Endodermal cell (in vitro differentiated cells): ENCODE data around the gene C7orf57. TPM values are rescaled to one million over a fixed set of nuclear protein-coding genes. Genes with fewer than 3 reads are reported as not detected.
A peak's percentile ranks its signal among the peaks of the same experiment; 100 is the strongest.
"Not testable (repeated sequence)": the region's sequence is repeated elsewhere in the genome, so short reads cannot be mapped to it uniquely, and the experiment has no call there.

ENCODE experiments used
- DNase-seq: peaks from one replicate; pipeline ENCODE4 v3.0.0-alpha.2; 2017
- H3K27ac ChIP-seq: 2 replicates; pipeline ENCODE4 v1.5.1; 2013; ENCODE audit warnings: mild to moderate bottlenecking, low read depth, low read length, moderate library complexity
- H3K27me3 ChIP-seq: 2 replicates; pipeline ENCODE4 v1.6.1; 2013; ENCODE audit warnings: mild to moderate bottlenecking, low read length, moderate library complexity; ENCODE audit not compliant: insufficient read depth, control insufficient read depth, poor library complexity, severe bottlenecking
- H3K36me3 ChIP-seq: 2 replicates; pipeline ENCODE4 v1.7.0; 2013; ENCODE audit warnings: mild to moderate bottlenecking, low read length, moderate library complexity; ENCODE audit not compliant: control insufficient read depth, insufficient read depth
- H3K4me1 ChIP-seq: one replicate; pipeline ENCODE4 v1.7.0; 2013; ENCODE audit warnings: low read length; ENCODE audit not compliant: control insufficient read depth, insufficient read depth
- H3K4me3 ChIP-seq: 2 replicates; pipeline ENCODE4 v1.5.1; 2013; ENCODE audit warnings: mild to moderate bottlenecking, low read length, moderate library complexity
- H3K9ac ChIP-seq: 2 replicates; pipeline ENCODE4 v1.6.1; 2013; ENCODE audit warnings: mild to moderate bottlenecking, low read length, moderate library complexity; ENCODE audit not compliant: poor library complexity, severe bottlenecking; ENCODE audit errors: extremely low read depth
- H3K9me3 ChIP-seq: 2 replicates; pipeline ENCODE4 v1.6.1; 2013; ENCODE audit warnings: mild to moderate bottlenecking, low read length, moderate library complexity; ENCODE audit not compliant: control insufficient read depth
- H3K27ac Mint-ChIP-seq: 2 replicates; pipeline ENCODE4 v1.8.0; 2020; ENCODE audit warnings: mixed read lengths
- H3K27me3 Mint-ChIP-seq: 2 replicates; pipeline ENCODE4 v1.8.0; 2021; ENCODE audit warnings: mild to moderate bottlenecking, mixed read lengths; ENCODE audit not compliant: insufficient read depth
- H3K36me3 Mint-ChIP-seq: 2 replicates; pipeline ENCODE4 v1.8.0; 2020; ENCODE audit warnings: low read depth, mixed read lengths
- H3K4me1 Mint-ChIP-seq: 2 replicates; pipeline ENCODE4 v1.8.0; 2020; ENCODE audit warnings: mixed read lengths
- H3K4me3 Mint-ChIP-seq: 2 replicates; pipeline ENCODE4 v1.8.0; 2020; ENCODE audit warnings: mild to moderate bottlenecking, moderate library complexity, mixed read lengths
- H3K9me3 Mint-ChIP-seq: 2 replicates; pipeline ENCODE4 v1.8.0; 2020; ENCODE audit warnings: mild to moderate bottlenecking, mixed read lengths
- CTCF ChIP-seq: fragments of 200-600 bp; sonication (generic); conservative IDR thresholded peaks from 2 replicates; pipeline ENCODE4 v1.5.0; 2021; ENCODE audit warnings: antibody characterized with exemption, mild to moderate bottlenecking
- WGBS, 2 experiments: methylation state at CpG; one replicate each; pipeline versions ENCODE4 v1.1.5 to v1.1.7; 2013; ENCODE audit warnings: missing lambda C conversion rate in 2 of 2, mixed read lengths in 1 of 2; ENCODE audit not compliant: insufficient coverage in 1 of 2, insufficient read length in 1 of 2; 5-methylcytosine and 5-hydroxymethylcytosine counted together
- total RNA-seq, 2 donors: library from RNA; stranded (reverse); fragmentation: NEBNext Ultra II Directional in 1 of 2; extraction: Animal tissue kit (Norgen Biotek cat#: 25700) in 1 of 2; gene quantifications; 2 replicates in 1 of 2; 3 replicates in 1 of 2; pipeline ENCODE4 v1.2.1, GENCODE V29; 2021

C7orf57 gene
- total RNA-seq, 2 donors from 2014 or later = 0.57 TPM; not detected in 1

- Mint-ChIP-seq H3K4me1 (peaks cover 29% of the 10 kb centered on the region), H3K36me3 (no peaks in the 10 kb centered on the region), H3K4me3 (no peak overlapping the region), H3K27me3 (no peaks in the 10 kb centered on the region), H3K27ac (peak overlapping the region; percentile 88), H3K9me3 (peaks cover 8% of the 10 kb centered on the region)
- TF ChIP-seq CTCF = no peak
- no peak overlapping the region for H3K9ac ChIP-seq
- no peak for DNase-seq
- WGBS, 2 experiments = 79 to 80% methylated on average over 2 to 3 of the region's 3 CpGs
- H3K4me1 ChIP-seq = no peaks in the 10 kb centered on the region
- H3K27me3 ChIP-seq = no peaks in the 10 kb centered on the region
- no peak overlapping the region for H3K27ac ChIP-seq
- no peaks in the 10 kb centered on the region for H3K36me3 ChIP-seq
- H3K9me3 ChIP-seq = no peaks in the 10 kb centered on the region
- peak overlapping the region; percentile 13 for H3K4me3 ChIP-seq
Measured at GRCh38 chr7:47992446-47992845, 42.9 kb upstream of the C7orf57 start.

GRCh38 chr7:47999413-47999812 lies 35.9 kb upstream of the C7orf57 start:
- TF ChIP-seq CTCF = no peak
- WGBS, 2 experiments = 87 to 96% methylated on average over 11 to 12 of the region's 12 CpGs
- Mint-ChIP-seq H3K36me3 (no peaks in the 10 kb centered on the region), H3K4me1 (peaks cover 8% of the 10 kb centered on the region), H3K27ac (no peak overlapping the region), H3K27me3 (no peaks in the 10 kb centered on the region), H3K4me3 (no peak overlapping the region), H3K9me3 (peaks cover 14% of the 10 kb centered on the region)
- Histone ChIP-seq H3K27ac (no peak overlapping the region), H3K4me3 (no peak overlapping the region), H3K36me3 (no peaks in the 10 kb centered on the region), H3K27me3 (no peaks in the 10 kb centered on the region), H3K9me3 (no peaks in the 10 kb centered on the region), H3K4me1 (peaks cover 4% of the 10 kb centered on the region), H3K9ac (no peak overlapping the region)
- no peak for DNase-seq

- Mint-ChIP-seq H3K4me1 (peaks cover 13% of the 10 kb centered on the region), H3K9me3 (peaks cover 14% of the 10 kb centered on the region)
- DNase-seq, H3K36me3 ChIP-seq, H3K27me3 ChIP-seq, H3K4me3 Mint-ChIP-seq, H3K27me3 Mint-ChIP-seq, H3K4me3 ChIP-seq, H3K27ac ChIP-seq, H3K9me3 ChIP-seq, H3K27ac Mint-ChIP-seq, H3K36me3 Mint-ChIP-seq, H3K9ac ChIP-seq, H3K4me1 ChIP-seq: not testable (repeated sequence)
- WGBS, 2 experiments = 91 to 96% methylated on average over 7 to 13 of the region's 13 CpGs
Measured at GRCh38 chr7:48000164-48000563, 35.2 kb upstream of the C7orf57 start.

- Histone ChIP-seq H3K9ac (no peak overlapping the region), H3K36me3 (no peaks in the 10 kb centered on the region), H3K27ac (no peak overlapping the region), H3K4me1 (peaks cover 8% of the 10 kb centered on the region), H3K9me3 (no peaks in the 10 kb centered on the region), H3K4me3 (no peak overlapping the region), H3K27me3 (no peaks in the 10 kb centered on the region)
- H3K4me1 Mint-ChIP-seq = peaks cover 15% of the 10 kb centered on the region
- no peak for TF ChIP-seq CTCF
- no peaks in the 10 kb centered on the region for H3K27me3 Mint-ChIP-seq
- WGBS, 2 experiments = 92 to 94% methylated on average over 2 of the region's 2 CpGs
- H3K4me3 Mint-ChIP-seq = no peak overlapping the region
- H3K36me3 Mint-ChIP-seq = no peaks in the 10 kb centered on the region
- peaks cover 14% of the 10 kb centered on the region for H3K9me3 Mint-ChIP-seq
- no peak overlapping the region for H3K27ac Mint-ChIP-seq
- DNase-seq = no peak
Measured at GRCh38 chr7:48004032-48004431, 31.3 kb upstream of the C7orf57 start.
